GM11168 (cell line): Measurements from ENCODE around the gene MUC15.
"Not testable (repeated sequence)": the region's sequence is repeated elsewhere in the genome, so short reads cannot be mapped to it uniquely, and the experiment has no call there.

Source experiments
- in situ Hi-C: fragments of 300-500 bp; cut with MboI; formaldehyde crosslinking; loops from one replicate; pipeline ENCODE4 v1.12.0; 2022; ENCODE audit warnings: low sequenced_read_pairs; ENCODE audit not compliant: unreplicated experiment

Gene MUC15, protein sequence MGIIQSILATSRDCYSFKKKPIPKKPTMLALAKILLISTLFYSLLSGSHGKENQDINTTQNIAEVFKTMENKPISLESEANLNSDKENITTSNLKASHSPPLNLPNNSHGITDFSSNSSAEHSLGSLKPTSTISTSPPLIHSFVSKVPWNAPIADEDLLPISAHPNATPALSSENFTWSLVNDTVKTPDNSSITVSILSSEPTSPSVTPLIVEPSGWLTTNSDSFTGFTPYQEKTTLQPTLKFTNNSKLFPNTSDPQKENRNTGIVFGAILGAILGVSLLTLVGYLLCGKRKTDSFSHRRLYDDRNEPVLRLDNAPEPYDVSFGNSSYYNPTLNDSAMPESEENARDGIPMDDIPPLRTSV

DNA sequence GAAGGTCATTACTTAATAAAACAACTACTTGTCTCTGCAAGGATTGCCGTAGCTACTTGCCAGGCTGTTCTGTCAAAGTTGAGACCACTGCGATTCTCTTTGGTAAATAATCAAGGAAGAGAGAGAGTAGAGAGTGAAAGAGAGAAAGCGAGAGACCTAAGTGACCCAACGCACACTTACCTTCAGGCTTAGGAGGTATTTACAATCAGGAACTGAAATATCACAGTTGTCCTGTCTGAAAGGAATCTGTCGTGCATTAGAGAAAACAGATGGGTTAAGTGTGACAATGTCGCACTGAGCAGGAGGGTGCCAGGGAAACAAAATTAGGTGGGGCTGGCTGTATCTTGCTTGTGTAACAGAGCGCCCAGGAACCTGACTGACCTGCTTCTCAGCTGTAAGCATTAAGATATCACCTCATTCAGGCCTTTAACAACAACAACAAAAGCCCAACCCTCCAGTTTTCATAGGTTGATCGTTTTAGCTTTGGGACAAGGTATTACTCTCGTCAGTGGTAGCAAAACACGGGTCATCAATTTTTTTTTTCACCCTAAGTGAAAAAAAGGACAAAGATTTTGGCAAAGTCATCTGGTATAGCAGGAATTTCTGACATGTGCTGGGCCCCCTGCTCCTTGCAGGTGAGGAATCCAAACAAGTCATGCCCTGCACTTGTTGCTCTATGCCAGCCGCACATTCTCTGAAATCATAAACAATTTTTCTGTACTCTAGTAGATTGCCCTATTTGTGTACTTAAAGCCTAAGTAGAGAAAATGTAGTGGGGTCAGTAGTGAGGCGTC, at the start of gene MUC15:
Gene MUC15 (minus strand): TSS at position 403 of the 794 bp plus-strand sequence. CDS start 5,169 bp downstream, outside the sequence.
- in situ Hi-C loops = no loop called here

DNA sequence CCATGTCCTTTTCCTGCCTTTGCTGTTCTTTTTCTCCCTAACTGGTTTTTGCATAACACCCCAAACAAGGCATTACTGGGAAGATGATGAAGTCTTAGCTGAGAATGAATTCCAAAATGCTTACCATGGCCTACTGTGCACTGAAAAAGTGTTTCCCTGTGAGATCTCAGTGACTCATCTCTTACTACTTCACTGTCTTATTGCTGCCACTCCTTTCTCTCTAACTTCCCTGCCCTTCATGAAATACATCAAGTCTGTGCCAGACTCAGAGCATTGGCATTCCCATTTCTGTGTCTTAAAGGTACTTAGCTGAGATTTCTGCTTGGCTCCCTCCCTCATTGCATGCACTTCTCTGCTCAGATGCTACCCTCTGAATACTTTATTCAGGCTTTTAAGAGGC, 49.1 kb upstream of the MUC15 start:
- in situ Hi-C loops = no loop called here

DNA sequence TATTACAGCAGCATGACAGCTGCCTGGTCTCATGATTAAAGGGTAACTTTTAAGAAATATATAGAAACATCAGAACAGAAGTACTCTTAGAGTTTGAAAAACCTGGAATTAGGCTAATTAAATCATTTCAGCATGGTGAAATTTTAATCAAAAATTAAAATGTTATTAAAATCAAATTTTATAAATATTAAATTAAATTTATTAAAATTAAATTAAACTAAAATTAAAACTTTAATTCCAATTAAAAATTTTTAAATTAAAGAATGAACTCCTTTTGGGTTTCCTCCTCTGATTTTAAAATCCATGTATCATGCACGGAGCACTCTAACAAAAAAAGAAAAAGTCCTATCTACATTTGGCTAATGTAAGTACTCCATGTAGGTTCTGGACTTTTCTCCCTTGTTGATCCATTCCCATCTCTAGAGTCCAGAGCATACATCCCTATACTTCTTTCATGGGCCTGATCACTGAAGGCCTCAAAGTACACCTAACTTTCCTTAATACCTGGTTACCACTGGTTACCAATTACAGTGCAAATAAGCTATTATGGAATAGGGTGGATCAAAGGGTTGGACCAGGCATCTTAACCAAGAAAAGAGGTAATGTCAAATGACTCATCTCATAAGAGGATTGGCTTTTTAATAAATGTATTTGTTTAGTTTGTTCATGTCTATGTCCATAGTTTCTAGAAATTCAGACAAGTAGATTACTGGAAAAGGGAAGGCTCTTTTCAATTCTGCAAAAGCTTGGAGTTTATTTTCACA, 48.4 kb upstream of the MUC15 start:
- in situ Hi-C loops = no loop called here

DNA sequence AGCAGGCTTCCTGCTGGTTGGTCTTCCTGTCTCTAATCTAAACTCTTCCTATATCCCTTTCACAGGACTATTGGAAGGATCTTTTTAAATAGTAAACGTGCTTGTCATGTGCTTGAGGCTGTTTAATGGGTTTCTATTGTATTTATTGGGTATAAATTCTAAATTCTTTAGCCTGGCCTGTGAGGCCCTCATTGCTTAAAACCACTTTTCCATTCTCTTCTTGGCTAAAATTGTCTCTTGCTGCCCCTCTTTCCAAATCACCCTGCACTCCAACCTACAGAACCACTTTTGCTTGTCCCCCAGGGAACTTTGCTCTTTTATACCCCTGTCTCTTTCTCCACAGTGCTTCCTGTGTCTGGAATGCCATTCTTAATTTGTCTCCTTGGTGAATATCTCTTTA, 46.4 kb upstream of the MUC15 start:
- in situ Hi-C loops = no loop called here

DNA sequence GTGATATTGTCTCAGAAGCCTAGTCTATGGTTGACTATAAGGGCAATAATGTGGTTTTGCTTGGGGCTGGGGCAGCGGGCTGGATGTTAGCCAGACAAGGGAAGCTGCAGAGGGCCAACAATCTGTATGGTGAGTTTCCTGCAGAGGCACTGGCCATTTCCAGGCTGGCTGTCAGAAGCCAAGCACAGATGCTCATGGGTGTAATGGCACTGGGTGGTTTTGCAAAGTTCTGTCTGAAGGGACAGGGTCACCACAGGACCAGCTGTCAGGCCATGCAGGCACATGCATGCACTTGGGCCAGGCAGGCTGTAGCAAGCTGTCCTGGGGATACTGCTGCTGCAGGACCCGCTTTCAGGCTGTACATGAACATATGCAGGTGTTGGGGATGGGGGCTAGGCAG, 41.7 kb upstream of the MUC15 start:
- in situ Hi-C loops = no loop called here

DNA sequence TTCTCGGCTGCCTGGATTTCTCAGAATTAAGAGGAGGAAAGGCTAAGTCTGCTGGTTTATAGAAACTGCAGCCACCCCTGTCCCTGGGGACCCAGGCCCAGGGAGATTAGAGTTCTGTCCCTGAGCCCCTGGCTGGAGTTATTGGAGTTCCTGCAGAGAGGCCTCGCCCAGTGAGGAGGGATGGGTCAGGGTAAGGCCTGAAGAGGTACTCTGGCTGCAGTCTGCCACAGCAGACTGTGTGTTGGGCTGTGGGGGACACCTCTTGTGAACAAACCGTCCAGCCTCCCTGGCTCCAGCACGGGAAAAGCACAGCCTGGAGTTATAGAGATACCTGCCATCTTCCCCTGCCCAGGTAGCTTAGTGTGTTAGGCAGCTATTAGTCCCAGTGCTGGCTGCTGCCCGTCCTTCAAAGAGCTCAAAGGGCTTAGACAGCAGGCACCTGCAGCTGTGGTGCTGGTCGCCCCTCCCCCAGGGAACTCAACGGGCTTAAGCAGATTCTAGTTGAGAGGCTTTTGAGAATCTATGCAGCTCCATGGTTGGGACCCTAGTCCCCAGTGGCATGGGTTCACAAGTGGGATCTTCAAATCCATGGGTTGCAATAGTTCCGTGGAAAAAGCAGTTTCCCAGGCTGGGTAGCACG, 36.6 kb upstream of the MUC15 start:
- in situ Hi-C loops = no loop called here

DNA sequence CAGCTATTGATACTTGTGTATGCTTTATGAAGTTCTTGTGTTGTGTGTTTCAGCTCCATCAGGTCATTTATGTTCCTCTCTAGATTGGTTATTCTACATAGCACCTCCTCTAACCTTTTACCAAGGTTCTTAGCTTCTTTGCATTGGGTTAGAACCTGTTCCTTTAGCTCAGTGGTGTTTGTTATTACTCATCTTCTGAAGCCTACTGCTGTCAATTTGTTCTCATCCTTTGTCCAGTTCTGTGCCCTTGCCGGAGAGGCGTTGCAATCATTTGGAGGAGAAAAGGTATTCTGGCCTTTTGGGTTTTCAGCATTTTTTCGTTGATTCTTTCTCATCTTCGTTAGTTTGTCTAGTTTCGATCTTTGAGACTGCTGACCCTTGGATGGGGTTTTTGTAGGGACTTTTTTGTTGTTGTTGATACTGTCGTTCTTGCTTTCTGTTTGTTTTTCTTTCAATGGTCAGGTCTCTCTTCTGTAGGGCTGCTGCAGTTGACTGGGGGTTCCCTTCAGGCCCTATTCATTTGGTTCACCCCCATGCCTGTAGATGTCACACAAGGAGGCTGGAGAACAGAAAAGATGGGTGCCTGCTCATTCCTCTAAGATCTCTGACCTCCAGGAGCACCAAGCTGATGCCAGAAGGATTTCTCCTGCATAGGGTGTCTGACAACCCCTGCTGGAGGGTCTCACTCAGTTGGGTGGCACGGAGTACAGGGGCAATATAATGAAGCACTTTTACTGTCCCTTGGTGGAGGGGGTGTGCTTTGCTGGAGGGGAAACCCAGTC, 35.9 kb upstream of the MUC15 start:
- in situ Hi-C loops = no loop called here

DNA sequence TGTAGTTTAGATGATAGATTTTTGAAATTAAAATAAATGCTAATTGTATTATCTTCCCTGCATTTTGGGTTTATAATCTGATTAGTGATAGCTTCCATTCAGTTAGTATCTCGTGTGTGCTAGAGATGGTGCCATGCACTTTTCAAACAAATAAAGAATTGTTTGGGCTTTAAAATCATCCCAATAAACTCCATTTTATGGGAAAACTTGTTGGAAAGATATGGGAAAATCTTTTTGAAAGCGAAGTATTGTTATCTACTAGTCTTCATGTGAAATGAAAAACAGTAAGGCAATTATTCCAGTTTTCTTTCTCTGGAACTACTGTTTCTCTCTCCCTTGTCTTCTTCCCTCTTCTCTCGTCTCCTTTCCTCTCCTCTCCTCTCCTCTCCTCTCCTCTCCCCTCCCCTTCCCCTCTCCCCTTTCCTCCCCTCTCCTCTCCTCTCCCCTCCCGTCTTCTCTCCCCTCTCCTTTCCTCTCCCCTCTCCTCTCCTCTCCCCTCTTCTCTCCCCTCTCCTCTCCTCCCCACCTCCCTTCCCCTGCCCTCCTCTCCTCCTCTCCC, 27.9 kb upstream of the MUC15 start:
- in situ Hi-C loops = no loop called here

DNA sequence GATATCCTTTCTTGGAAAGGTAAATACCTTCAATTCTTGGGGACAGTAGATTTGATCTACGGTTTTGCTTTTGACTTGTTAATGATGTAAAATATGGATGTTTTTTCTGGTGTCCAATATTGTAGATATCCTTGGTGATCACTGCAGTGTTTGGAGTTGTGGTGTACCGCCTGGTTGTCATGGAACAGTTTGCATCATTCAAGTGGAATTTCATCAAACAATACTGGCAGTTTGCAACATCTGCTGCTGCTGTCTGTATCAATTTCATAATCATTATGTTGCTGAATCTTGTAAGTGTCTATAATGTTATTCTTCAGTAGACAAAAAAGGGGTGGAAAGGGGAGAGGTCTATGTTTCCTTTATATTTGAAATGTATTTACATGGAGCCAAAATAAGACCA, 27.4 kb upstream of the MUC15 start:
- in situ Hi-C loops = no loop called here

DNA sequence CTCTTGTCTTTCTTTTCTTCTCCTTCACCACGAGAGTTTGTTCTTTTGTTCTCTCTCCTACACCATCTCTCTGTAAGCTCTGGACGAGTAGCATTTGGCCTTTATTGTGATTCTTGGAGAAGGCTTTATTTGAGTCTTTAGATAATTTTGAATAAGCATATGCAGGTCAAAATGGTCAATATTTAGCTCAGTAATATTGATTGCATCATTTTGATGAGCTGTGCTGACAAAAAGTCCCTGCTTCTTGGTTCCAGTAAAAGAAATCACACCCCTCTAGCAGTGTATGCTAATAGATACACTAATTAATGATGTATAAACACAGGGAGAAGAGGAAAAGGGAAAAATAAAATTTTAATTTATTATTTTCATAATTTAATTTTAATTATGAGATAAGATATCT, 25.8 kb upstream of the MUC15 start:
- in situ Hi-C loops = no loop called here

DNA sequence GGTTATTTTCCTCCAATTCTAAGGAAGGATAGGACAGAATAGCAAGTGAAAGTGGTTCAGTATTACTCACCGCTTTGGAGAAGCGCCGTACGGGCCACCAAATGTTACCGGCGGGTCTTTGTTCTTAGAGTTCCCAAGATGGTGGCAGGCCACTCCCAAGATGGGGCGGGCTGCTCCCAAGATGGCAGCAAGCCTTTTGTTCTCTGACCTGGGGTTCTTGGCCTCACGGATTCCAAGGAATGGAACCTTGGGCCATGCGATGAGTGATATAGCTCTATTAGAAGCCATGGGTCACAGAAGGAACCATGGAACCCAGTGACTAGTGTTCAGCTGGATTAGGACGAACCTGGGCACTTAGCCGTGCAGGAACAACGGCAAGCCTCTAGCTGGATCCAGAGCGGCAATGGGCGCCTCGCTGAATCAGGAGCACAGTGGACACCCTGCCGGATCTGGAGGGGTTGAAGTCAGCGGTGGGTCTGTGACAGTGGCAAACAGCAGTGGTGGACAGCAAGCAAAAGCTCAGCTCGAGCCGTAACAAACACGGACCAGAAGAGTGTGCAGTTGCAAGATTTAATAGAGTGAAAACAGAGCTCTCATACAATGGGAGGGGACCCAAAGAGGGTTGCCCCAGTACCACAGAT, 25.1 kb upstream of the MUC15 start:
- in situ Hi-C loops = not testable (repeated sequence)

DNA sequence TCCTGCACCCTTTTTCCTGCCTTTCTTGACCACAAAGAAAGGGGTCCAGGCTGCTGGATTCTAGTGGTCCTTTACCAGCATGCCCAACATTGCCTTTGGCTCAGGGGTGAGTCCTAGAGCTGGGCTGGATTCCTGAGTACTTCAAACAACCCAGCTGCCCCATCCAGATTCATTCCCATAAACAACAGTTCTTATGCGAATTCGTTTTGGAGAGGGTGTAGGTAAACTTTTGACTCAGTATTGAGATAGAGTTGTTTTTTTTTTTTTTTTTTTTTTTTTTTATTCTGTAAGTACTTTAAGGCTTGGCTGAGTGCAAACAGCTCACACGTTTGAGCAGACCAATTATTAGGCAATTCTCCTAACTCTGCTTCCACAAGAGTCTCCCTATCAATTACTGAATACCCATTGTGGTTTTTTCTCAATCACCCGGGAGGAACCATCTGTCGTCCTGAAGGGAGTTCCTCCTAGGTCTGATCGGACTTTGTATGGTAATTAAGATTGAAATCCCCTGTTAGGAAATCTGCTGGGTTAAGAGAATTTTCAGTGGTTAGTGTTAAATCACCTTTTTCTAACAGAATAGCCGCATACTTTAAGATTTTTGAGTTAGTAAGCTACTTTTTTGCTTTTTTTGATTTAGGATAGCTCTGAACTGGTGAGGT, 23.3 kb upstream of the MUC15 start:
- in situ Hi-C loops = not testable (repeated sequence)

DNA sequence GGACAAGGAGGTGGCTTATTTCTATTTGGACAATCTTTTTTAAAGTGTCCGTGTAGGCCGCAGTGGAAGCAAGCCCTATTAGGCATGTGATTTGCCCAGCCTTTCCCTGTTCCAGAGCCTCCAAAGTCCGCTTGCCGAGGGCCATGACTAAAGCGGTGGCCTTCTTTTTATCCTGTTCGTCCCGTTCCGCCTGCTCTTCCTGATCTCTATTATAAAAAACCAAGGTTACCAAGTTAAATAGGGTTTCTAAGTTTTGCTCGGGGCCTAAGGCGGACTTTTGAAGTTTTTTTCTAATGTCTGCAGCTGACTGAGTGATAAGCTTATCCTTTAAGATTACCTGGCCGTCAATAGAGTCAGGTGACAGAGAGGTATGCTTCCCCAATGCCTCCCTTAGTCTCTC, 21.6 kb upstream of the MUC15 start:
- in situ Hi-C loops = no loop called here

DNA sequence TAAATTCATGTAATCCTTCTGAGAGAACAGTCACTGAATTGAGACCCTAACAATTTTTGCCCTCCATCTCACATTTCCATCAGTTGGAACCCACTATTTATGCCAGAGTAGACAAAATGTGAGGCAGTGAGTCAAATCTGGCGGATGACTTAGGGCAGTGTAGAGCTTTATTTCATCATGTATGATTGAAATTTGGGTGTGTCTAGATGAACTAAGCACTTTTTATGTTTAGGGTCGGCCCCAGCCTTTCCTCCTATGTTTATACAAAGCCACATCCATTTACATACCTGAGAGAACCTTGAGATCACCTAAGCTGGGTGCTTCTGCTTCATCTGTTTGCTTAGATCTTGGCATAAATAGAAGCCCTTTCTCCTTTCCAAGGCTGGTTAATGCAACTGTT, 15.0 kb upstream of the MUC15 start:
- in situ Hi-C loops = no loop called here

DNA sequence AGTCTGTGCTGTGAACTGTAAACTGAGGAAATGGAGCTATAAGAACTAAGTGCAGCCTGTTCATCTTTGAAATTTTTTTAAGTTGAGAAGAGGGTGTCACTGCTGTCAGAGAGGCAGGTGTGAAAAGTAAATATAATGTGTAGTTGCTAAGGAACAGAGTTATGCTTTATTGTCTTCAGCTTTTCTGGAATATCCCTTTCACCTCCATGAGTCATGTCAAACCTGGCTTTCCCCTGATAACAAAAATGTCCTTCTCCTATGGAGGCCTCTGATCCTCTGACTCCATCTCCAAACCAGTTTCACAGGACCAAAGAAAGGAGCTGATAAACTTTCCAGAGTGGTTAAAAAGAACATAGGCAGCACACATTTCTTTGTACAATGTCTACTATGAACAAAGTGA, 12.8 kb upstream of the MUC15 start:
- in situ Hi-C loops = no loop called here

DNA sequence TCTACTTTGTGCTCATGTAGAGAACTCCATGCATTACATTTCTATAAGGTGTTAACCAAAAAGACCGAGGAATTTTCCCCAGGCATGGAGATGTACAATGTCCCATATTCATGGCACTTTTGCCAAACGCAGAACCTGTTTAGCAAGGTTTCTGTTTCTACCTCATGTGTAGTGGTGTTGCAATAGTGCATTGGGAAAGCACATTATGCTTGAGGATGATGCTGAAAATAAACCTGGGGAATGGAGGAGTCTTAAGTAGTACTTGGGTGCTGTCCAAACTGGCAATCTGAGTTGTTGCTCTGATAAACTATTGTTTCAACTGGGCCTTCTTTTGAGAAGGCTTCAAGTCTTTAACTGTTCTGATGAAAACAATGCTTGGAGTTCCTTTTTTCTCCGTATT, 11.5 kb upstream of the MUC15 start:
- in situ Hi-C loops = no loop called here

DNA sequence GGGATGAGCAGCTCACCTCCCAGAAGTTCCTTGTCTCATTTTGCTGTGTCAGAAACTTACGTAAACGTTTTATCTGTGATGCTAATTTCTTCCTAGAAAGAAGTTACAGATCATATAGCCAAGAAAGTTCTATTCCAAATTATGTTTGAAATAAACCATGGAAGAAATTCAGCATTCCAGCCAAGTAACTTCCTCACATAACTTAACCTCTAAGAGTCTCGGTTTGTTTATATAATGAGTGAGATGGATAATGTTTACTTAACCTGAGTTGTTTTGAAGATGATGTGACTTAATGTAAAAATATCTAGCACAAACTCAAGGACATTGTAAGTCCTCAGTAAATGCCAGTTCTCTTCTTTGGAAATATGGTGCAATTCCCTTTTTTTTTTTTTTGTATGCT, 8.9 kb upstream of the MUC15 start:
- in situ Hi-C loops = no loop called here

DNA sequence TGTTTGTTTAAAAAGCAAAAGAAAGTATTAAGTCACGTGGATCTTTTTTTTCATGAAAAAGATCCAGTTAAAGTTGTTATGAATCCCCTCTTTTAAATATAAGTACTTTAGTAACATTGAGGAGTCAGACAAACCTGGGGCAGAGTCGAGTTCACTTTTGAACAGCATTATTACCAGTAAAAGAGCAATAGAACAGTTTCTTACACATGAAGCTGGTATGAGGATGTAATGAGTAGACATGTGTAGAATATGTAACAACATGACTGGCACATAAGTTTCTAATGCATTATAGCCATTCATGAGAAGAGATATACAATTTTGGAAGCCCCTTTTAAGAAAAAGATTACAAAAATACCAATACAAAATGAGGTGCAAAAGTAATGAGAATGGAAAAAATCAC, 7.6 kb upstream of the MUC15 start:
- in situ Hi-C loops = no loop called here
